K562 treated with DMSO at 1 percent for 12 hours (cell line): ENCODE data around the gene SPNS1. TPM values are rescaled to one million over a fixed set of nuclear protein-coding genes. Genes with fewer than 3 reads are reported as not detected.

Experiments
- total RNA-seq: library from RNA; unstranded; fragments of 300-600 nt; gene quantifications from 2 replicates; pipeline ENCODE4 v1.2.3, GENCODE V29; 2022; ENCODE audit not compliant: insufficient read depth

The SPNS1 gene
- 93.0 and 94.0 TPM in 2 replicates for total RNA-seq

DNA sequence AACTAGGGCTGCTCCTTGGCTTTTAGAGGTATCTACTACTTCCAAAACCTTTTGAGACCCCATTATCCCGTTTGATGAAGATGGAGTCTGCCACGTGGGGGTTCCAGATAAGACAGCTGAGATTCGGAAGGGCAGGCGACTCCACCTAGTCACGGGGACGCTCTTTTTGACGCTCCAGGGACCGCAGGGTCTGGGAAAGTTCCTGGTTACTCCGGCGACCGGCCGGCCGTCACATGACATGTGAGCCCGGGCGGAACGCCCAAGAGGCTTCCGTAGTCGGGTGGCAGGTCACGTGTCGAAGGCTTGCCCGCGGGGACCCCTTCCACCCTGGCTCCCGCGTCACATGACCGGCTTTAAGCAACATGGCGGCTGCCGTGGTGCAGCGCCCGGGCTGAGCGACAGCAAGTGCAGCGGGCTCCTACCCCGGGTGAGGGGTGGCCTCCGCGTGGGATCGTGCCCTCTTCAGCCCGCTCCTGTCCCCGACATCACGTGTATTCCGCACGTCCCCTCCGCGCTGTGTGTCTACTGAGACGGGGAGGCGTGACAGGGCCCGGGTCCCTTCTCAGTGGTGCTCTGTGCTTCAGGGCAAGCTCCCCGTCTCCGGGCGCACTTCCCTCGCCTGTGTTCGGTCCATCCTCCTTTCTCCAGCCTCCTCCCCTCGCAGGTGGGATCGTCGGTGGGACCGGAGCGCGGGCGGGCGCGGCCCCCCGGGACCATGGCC, at the start of gene SPNS1:
TSS of gene SPNS1 (plus strand) at position 342 of the 721 bp plus-strand sequence. CDS start at position 716, 374 bp downstream.

DNA sequence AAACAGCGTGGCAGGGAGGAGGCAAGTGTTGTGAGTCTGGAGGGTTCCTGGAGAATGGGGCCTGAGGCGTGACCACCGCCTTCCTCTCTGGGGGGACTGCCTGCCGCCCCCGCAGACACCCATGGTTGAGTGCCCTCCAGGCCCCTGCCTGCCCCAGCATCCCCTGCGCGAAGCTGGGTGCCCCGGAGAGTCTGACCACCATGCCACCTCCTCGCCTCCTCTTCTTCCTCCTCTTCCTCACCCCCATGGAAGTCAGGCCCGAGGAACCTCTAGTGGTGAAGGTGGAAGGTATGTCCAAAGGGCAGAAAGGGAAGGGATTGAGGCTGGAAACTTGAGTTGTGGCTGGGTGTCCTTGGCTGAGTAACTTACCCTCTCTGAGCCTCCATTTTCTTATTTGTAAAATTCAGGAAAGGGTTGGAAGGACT, 42.8 kb upstream of the SPNS1 start, which contains the start of gene CD19:
TSS of gene CD19 (plus strand) at position 171 of the 425 bp plus-strand sequence. CDS start at position 201, 30 bp downstream.

GRCh38 chr16:28950648-28951409, 23.7 kb upstream of the SPNS1 start, which contains the start of gene NFATC2IP:
NFATC2IP (plus strand) TSS chr16:28950937; CDS start chr16:28951012, 75 bp downstream.

DNA sequence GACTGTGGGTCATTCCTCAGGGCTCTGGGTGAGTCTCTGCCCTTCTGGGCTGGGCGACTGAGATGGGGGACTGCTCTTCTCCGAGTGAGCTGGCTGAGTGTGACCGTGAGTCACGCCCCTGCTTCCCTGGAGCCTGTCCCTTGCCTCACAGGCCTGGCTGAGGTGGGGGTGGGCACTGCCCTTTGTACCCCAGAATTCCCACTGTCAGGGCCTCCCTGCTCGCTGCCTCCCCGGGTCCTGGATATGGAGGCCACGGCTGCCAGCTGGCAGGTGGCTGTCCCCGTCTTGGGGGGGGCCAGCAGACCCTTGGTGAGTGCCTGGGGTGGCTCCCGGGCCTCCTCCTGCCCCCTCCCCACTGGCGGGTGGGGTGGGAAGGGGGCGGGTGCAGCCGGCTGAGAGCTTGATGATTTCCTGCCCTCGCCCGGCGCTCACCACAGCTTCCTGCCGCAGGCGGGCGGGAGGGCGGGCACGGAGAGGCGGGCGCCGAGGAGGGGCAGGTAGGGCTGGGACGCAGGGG, 10.1 kb downstream of the SPNS1 start, which contains the start of gene LAT:
TSS of gene LAT (plus strand) at position 434 of the 517 bp plus-strand sequence. CDS start 366 bp downstream, outside the sequence.

Other genes with a start within 250 kb of the SPNS1 start
- gene NPIPB9, start 223.0 kb upstream of the SPNS1 start, total RNA-seq, result not detected in 2 replicates
- gene ATXN2L, start 151.8 kb upstream of the SPNS1 start, total RNA-seq, result 123 and 257 TPM in 2 replicates
- 221 and 251 TPM in 2 replicates for gene TUFM, start 128.4 kb upstream of the SPNS1 start, total RNA-seq
- gene SH2B1, start 110.9 kb upstream of the SPNS1 start, total RNA-seq, result 43.1 and 53.3 TPM in 2 replicates
- gene ATP2A1, start 96.3 kb upstream of the SPNS1 start, total RNA-seq, result 2.1 and 6.5 TPM in 2 replicates
- 19.0 and 26.4 TPM in 2 replicates for gene RABEP2, start 49.5 kb upstream of the SPNS1 start, total RNA-seq
- 4.2 and 4.5 TPM in 2 replicates for gene CD19, start 42.8 kb upstream of the SPNS1 start, total RNA-seq
- gene NFATC2IP, start 23.8 kb upstream of the SPNS1 start, total RNA-seq, result 13.9 and 38.7 TPM in 2 replicates
- 2.2 and 3.7 TPM in 2 replicates for gene LAT, start 10.3 kb downstream of the SPNS1 start, total RNA-seq